NCI-H748 treated with DMSO at 0.1 percent for 48 hours (cell line): ENCODE results near the gene ERICH2.

Experiments used
- DNase-seq: peaks from one replicate; lab custom pipeline; 2025; lab: John Stamatoyannopoulos, UW

Gene ERICH2

DNA sequence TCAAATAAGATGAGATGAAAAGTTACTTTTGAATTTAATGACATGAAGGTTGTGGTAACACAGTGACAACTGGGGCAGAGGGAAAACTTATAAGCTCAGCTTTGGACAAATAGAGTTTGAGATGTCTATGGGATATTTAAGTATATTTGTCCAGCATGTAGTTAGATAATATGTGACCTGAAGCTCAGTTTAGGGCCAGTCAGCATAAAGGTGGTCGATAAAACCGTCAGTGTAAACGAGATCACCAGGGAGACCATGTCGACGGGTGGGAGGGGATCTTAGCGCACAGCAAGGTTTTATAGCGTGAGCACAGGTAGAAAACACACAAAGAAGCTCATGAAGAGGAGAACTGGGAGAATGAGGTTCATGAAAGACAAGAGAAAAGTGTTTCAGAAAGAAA is 7.4 kb upstream of the ERICH2 start:
- DNase-seq = no peak

DNA sequence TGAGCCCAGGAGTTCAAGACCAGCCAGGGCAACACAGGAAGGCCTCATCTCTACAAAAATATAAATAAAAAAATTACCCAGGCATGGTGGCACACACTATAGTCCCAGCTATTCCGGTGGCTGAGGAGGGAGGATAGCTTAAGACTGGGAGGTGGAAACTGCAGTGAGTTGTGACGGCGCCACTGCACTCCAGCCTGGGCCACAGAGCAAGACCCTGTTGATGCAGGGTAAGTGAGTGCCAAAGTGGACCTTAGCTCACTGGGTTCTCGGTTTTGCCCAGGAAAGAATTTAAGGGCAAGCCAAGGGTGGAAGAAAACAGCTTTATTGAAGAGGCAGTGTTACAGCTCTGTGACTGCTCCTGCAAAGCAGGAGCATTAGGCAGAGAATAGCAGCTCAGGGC is 6.9 kb upstream of the ERICH2 start:
- DNase-seq = no peak

DNA sequence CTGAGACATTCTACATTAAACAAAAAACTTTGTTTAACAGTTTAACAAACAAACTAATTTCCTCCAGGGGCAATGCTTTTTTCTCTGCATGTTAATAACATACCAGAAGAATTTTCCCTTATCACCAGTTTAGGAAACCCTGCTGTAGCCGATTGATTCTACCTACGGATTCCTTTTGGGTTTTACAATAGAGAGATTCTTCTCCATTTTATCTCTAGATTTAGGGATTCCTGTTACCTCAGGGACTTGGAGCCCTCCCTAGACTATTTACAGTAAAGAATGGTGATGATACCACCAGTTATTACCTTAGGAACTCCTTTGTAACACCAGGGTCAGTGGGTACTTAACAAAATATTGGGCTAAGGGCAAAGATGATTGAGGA is 5.3 kb upstream of the ERICH2 start:
- DNase-seq = no peak

DNA sequence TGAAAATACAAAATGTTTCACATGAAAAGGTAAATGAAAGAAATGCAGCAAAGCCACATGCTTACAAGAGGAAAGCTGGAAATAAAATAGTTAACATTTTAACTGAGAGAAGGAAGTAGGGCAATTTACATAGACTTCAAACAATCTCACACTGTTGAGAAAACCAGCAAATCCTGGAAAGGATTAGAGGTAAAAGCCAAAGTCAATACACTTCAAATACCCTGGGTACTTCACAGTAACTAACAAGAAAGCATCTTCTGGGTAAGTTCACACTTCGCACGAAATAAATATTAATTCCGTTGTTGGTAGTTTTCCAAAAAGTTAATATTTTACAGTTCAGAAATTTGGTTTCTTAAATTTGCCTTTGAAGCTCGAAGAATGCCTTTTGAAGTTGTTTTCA is 3.5 kb upstream of the ERICH2 start:
- no peak for DNase-seq

DNA sequence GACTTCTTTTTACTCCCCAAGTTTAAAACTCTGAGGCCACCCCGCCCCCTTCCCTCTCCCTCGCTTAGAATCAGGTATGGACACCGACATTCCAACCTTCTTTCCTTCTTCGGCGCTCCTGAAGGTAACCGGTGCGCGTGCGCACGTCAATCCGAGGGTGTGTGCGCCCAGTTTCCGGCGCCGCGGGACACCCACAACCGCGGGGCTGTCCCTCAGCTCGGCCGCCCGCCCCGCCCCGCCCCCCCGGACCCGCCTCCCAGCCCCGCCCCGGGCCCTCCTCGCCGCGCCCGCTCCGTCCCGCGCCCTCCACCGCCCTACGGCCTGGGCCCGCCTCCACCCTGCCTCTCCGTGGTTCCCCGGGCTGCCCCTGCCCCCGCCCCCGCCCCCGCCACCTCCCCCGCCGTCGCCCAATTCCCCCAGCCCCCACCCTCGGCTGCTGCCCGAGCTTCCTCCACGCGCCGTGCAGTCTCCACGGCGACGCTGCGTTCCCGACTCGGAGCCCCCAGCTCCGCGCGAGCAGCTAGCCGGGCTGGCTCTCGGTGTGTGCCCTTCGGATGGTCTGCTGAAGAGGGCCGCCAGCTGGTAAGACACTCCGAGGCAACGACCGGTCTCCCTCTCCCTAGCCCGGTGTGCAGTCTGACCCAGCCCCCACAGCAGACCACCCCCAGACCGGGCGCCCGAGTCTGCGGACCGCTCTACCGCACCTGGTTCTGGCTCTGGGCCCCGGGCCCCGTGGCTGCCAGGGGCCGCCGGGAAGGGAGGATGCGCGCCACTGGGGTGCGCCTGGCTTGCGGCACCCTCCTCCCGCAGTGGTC is 635 bp downstream of the ERICH2 start:
- DNase-seq = peak; percentile 84

DNA sequence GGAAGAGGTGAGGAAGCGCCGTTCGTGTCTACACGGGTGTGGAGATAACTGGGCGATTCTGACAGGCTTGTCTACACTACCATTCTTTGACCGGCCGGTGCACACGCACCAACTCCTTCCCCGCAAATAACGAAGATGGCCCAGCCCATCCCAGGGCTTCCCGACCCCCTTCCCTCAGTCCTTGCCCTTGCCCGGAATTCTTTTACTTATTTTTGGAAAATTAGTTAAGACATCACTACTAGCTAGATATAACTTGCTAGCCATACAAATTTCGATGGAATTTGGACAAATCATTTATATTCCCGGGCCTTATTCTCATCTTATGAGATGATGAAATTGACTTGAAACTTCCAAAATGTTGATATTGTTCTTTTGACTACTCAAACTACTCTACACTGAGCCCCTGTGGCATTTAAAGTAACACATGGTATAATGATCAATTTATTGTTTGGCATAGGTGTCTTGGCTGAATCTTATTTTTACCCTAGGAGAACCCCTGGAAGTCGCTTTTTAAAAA is 1.3 kb downstream of the ERICH2 start:
- peak; percentile 56 for DNase-seq

DNA sequence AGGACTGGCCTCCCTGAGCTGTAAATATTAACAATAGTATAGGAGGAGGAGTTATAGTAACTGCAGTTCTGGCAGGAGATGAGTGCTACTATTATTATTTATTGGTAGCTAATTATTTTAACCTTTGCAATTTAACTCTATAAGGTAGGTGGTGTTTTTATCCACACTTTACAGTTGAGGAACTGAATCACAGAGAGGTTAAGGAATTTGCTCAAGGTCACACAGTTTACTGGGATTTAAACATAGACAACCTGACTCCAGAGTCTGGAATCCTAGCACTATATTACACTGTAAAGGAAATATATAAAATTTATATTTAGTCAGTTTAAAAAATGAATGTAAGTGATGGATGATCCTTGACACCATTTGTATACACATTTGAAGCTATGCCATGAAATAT is 2.1 kb downstream of the ERICH2 start:
- DNase-seq = no peak

DNA sequence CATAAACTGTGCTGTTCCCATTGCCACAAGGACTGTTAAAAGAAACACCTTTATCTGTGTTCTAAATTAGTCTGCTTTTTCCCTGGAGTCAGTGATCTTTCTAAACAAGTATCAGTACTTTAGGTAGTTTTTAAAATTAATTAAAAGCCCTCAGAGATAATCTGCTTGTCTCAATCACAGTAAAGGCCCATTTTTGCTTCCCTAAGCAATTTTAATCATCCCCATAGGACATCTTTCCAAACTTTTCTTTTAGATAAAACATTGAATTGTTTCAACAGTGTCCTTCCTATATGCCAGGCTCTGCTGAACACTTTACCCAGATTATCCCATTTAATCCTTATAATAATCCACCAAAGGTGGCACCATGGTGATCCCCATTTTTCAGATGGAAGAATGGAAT is 3.9 kb downstream of the ERICH2 start:
- no peak for DNase-seq

DNA sequence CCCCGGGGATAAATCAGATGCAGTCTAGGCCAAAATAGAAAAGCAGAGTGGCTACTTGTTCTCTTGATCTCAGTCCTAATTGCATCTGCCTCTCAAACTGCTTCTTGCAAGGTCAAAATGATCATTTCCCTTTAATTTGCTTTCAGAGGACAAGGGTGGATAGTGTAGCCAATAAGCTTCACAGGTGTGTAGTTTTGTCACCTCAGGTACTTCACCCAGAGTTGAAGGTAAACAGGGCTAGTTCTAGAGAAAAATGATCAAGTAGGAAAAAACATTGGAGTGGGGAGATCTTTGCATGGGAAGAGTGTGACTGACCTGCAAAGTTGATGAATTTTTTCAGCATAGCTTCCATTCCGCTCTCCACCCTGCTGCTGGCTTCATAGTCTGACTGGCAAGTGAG is 8.7 kb downstream of the ERICH2 start:
- no peak for DNase-seq

DNA sequence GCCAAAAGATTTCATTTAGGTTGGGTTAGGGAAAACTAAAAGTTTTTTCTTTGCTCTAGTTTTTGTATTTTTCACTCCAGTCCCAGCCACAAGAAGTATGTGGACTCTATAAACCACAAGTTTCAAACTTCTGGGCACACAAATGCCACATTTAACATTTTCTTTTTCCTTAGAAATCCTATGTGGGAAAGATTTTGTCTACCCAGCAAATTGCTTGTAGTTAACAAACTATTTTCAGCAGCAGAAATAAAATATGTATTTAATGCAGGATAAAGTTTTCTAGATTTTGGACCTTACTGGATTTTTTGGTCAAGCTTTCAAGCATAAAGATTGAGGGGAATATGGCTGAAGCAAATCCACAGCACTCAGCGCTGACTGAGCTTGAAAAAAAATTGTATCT is 9.1 kb downstream of the ERICH2 start:
- DNase-seq = no peak

DNA sequence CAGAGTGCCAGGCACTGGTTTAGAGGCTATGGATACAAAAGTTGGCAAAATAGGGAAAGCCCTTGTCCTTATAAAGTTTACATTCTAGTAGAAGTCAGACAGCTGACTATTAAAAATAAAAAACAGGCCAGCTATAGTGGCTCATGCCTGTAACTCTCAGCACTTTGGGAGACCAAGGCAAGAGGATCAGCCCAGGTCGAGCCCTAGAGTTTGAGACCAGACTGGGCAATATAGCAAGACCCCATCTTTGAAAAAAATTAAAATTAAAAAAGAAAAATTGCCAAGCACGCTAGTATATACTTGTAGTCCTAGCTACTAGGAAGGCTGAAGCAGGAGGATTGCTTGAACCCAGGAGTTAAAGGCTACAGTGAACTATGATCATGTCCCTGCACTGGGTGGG is 12.5 kb downstream of the ERICH2 start:
- no peak for DNase-seq

DNA sequence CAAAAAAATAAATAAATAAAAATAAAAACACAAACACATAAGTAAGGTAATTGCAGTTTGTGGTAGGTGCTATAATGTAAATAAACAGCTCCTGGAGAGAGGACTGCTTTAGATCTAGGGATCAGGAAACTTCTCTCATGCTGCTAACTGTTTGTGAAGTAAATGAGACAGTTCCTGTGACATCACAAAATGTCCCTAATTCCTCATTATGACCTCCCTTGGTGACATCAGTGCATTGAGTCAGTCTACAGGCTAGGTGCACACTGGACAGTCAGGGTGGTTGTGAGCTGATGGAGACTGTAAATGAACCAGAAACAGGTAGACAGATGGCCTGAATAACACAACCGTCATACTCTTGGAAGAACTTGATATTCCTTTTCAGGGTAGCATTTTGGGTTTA is 13.4 kb downstream of the ERICH2 start:
- DNase-seq = no peak

DNA sequence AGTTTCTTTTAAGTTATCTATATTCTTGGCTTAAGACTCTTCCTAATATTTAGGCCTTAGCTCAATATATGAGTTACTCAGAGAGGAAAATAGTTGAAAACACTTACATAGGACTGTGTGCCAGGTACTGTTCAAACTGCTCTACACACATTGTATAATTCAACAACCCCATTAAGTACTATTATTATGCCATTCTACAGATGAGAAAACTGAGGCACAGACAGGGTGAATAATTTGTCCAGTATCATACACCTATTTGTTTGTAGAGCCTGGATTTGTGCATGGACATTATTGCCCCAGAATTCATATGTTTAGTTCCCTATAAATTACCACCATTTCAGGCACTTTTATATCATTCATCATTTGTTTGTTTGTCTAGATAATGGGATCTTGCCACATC is 28.8 kb downstream of the ERICH2 start:
- no peak for DNase-seq

DNA sequence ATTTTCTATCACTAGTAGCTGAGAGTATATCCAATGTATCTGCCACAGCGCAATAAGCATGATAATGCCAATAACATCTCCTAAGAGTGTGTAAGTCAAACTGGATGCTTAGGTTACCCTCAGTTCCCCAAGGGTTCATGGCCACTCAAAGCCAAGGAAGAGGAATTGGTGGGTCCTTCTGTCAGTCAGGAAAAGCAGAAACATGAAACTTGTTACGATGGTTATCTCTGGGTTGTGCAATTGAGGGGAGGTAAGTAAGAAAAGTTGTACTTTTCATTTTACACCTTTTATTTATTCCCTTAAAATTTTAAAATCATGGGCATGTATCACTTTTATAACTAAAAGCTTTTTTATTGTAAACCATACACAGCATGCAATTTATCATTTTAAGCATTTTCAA is 36.4 kb downstream of the ERICH2 start:
- no peak for DNase-seq

DNA sequence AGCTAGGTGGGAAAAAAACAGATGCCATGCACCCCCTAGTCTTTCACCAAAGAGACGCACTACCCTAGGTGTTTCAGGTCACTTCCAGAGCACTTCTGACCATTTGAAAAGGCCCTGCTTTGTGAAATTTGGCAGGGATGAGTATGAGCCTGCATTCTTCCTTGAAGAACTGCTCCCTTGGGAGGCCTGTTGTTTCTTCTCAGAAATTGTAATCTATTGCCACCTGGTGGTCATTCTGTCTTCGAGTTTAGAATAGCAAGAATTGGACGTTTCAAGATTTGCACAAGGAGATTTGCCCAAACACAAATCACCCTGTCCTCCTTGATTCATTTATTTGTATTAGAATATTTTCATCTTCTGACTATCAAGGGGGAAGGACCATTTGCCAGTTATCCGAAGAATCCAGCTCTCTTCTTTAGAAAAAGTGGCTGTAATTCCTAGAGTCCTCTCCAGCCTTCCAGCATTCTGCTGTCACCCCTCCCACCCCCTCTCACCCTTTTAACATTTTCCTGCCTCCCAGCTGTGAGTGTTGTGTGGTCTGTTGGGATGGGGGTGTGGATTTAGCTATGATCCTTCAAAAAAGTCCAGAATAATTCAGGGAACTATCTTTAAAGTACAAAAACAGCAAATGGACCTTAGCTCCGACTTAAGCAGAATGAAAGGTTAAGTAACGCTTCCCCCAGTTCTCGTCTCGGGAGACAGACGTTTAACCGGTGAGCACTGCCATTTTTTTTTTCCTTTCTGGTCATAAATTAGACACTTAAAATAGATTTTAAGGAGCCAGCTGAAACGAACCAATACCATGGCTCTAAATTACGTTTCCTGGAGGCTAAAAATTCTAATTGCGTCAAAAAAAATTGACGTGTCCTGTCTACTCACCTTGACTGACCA is 42.8 kb downstream of the ERICH2 start:
- peak; percentile 84 for DNase-seq

DNA sequence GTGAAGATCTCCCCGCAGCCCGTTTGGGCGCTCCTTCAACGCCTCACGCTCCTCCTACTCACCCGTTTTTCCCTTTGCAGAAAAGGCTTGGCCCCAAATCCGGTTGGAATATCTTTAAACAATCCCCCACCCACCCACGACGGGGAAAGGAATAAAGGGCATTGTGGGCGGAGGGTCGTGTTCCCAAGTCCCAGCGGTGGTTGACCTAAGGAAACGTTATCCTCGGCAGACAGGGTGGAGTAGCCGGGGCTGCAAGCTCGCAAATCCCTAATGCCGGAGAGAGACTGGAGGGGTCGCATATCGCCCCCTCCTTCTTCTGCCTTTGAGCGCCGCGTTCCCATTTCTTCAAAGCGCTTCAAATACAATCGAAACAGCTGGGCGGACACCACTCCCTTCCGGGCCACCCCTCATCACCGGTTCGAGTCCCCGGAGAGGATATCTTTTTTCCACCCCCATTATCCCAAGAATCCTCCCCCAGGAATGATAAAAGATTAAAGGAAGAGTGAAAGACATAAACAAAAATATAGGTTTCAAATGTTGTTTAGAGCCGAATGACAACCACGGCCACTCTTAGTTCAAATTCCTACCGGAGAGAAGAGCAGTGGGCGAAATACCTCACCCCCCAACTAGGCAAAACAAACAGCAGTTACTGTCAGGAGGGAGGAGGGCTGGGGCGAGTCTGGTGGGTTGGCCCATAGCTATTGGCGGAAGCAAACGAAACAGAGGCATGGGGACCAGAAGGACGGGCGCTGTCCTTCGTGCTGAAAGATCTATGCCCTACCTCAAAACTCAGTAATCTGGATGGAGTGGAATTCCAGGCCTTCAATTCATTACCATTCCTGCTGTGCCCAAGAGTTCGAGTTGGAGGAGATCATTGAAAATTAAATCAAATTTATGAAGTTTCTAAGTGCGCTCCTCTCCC is 43.7 kb downstream of the ERICH2 start:
- DNase-seq = peak; percentile 76

DNA sequence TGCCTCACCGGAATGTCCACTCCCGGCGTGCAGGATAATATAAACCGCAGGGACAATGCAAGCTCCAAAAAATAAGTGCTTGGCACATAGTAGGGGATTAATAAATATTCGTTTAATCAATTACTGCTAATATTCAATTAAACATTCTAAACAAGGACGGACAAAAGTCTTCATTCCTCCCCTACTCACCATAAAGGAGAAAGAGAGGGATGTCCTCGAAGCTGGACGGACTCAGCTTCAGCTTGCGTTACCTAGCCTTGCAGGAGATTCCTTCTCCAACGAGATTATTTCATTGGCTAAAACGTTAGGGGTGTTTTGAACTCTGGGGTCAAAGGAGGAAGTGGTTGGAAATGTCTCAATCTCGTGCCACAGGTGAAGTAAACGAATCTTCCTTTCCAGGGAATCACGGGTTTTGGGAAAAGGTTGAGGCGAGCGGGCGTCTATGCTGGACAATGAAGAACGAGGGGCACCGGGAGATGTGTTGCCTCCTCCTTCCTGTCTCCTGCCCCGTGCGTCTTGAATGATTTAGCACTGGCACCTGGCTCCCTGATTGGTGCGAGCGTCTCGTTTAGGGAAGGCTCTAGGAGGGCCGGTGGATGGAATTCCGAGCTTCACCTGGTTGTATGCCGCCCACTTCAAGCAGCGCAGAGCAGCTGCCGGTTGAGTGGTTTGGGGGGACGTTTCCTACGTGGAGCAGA is 44.5 kb downstream of the ERICH2 start:
- peak; percentile 82 for DNase-seq

DNA sequence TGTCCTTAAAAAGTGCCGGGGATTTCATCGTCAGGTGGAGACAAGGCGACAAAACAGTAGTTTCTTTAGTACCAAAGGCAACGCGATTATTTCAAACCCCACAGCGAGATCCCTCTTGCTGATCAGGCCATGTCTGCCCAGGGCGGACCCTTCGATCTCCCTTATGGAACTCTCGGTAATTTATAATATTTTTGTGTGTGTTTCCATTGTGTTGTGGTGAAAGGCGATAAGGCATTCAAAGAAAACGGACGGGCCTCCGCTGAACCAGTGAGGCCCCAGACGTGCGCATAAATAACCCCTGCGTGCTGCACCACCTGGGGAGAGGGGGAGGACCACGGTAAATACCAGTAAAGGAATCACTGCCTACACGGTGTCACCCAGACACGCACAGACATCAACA is 45.1 kb downstream of the ERICH2 start:
- DNase-seq = peak; percentile 54

DNA sequence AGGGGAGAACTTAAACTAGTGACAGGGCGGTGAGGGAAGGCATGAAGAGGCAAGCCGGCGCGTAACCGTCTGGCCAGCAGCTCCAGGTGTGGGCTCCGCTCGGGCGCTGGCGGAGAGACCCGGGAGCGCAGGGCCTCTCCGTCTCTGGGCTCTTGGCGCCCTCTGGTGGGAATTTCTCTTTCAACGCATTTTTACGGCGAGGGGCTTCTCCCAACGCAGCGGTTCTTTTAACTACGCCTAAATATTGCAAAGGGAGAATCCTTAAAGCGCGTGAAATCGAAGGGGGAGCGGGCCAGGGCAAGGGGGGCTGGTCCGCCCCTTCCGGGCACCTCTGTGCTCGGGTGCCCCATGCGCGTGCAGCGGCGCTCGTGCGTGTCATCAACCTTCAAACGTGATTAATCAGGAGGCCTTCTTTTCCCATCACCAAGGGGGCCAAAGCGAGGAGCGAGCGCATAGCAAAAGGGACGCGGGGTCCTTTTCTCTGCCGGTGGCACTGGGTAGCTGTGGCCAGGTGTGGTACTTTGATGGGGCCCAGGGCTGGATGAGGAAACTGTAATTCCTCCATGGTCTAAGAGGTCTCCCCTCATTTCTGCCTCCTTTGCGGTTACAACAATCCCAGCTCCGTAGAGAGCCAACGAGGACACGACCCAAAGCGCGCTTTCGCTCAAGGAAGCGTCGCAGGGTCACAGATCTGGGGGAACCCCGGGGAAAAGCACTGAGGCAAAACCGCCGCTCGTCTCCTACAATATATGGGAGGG is 45.7 kb downstream of the ERICH2 start:
- DNase-seq = peak; percentile 79

DNA sequence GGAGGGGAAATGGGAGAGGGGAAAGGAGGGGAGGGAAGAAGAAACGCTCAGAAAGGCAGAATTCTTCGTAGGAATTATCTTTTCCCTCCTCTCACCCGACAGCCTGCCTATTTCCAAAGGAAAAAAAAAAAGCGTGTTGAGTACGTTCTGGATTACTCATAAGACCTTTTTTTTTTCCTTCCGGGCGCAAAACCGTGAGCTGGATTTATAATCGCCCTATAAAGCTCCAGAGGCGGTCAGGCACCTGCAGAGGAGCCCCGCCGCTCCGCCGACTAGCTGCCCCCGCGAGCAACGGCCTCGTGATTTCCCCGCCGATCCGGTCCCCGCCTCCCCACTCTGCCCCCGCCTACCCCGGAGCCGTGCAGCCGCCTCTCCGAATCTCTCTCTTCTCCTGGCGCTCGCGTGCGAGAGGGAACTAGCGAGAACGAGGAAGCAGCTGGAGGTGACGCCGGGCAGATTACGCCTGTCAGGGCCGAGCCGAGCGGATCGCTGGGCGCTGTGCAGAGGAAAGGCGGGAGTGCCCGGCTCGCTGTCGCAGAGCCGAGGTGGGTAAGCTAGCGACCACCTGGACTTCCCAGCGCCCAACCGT is 46.4 kb downstream of the ERICH2 start, which contains the start of gene GAD1:
GAD1 (plus strand) TSS at position 384 of the 589 bp plus-strand sequence. CDS start 1,705 bp downstream, outside the sequence.
- peak; percentile 74 for DNase-seq
